ENCODE data around the gene ATP6V0E2.
A peak's percentile ranks its signal among the peaks of the same experiment; 100 is the strongest.
"Not testable (repeated sequence)": the region's sequence is repeated elsewhere in the genome, so short reads cannot be mapped to it uniquely, and the experiment has no call there.

The ATP6V0E2 gene

GRCh38 chr7:149873074-149873969, at the start of gene ATP6V0E2:
Gene ATP6V0E2, plus strand, starts transcription at chr7:149873969. Its CDS starts 97 bp downstream, at chr7:149874066.
- DNase-seq (ENCODE audit: low spot score) = peak; percentile 99

GRCh38 chr7:149824301-149824741, 49.4 kb upstream of the ATP6V0E2 start:
- DNase-seq (ENCODE audit: low spot score) = no peak

- DNase-seq (ENCODE audit: low spot score) = no peak
Observed at GRCh38 chr7:149824748-149825566, 48.8 kb upstream of the ATP6V0E2 start.

GRCh38 chr7:149825567-149826343, 48.0 kb upstream of the ATP6V0E2 start:
- no peak for DNase-seq (ENCODE audit: low spot score)

DNA sequence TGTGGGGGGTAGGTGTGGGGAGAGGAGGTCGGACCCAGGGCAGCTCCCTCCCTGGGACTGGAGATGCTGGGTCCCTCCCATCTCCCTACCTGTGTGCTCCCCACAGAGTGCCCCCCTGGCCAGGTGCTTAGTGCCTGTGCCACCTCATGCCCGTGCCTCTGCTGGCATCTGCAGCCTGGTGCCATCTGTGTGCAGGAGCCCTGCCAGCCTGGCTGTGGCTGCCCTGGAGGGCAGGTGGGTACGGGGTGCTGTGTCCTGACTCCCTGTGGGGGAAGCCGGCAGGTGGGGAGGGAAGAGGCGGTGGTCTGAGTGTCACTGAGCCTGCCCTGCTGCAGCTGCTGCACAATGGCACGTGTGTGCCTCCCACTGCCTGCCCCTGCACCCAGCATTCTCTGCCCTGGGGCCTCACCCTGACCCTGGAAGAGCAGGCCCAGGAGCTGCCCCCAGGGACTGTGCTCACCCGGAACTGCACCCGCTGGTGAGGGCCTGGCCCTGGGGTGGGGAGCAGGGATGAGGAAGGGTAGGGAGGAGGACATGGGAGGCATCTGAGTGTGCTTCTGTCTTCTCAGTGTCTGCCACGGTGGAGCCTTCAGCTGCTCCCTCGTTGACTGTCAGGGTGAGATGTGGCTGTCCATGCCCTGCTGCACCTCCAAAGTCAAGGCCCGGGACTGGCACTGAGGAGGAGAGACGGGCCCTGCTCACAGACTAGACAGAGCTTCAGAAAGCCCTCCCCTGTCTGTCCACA, 47.3 kb upstream of the ATP6V0E2 start:
- no peak for DNase-seq (ENCODE audit: low spot score)

DNA sequence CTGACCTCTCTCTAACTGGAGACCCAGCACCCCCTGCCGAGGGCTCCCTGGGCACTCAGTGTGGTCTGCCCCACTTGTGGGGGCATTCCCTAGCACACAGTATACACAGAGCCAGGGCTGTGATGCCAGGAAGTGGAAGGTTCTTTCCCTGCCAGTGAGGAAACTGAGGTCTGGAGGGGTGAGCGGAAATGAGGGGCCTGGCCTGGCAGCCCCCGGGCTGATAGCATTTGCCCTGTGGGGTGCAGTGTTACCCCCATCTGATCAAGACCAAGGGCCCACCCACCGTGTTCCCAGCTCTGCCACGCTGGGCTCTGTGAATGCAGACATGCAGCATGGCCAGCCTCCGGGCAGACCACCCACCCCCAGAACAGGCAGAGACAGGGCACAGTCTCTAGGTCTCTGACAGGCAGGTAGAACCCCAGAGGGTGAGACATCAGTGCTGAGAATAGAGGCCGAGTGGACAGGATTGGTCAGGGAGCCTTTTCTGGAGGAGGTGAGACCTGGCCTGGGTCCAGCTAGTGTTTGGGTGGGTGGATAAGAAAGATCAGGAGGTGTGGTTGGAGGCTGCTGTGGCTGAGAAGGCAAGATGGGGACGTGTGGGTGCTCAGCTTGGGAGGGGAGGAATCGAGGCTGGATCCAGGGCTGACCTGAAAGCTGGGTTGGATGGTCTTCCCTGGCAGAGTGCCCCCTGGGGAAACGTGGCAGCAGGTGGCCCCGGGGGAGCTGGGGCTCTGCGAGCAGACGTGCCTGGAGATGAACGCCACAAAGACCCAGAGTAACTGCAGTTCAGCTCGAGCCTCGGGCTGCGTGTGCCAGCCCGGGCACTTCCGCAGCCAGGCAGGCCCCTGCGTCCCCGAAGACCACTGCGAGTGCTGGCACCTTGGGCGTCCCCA, 46.4 kb upstream of the ATP6V0E2 start:
- DNase-seq (ENCODE audit: low spot score) = no peak

- no peak for DNase-seq (ENCODE audit: low spot score)
Observed at GRCh38 chr7:149828357-149829309, 45.1 kb upstream of the ATP6V0E2 start.

DNA sequence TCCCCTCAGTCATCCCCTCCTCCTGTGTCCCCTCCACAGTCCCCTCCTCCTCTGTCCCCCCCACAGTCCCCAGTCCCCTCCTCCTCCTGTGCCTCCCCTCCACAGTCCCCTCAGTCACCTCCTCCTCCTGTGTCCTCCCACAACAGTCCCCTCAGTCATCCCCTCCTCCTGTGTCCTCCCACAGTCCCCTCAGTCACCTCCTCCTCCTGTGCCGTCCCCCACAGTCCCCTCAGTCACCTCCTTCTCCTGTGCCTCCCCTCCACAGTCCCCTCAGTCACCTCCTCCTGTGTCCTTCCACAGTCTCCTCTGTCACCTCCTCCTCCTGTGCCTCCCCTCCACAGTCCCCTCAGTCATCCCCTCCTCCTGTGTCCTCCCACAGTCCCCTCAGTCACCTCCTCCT, 43.2 kb upstream of the ATP6V0E2 start:
- not testable (repeated sequence) for DNase-seq (ENCODE audit: low spot score)

DNA sequence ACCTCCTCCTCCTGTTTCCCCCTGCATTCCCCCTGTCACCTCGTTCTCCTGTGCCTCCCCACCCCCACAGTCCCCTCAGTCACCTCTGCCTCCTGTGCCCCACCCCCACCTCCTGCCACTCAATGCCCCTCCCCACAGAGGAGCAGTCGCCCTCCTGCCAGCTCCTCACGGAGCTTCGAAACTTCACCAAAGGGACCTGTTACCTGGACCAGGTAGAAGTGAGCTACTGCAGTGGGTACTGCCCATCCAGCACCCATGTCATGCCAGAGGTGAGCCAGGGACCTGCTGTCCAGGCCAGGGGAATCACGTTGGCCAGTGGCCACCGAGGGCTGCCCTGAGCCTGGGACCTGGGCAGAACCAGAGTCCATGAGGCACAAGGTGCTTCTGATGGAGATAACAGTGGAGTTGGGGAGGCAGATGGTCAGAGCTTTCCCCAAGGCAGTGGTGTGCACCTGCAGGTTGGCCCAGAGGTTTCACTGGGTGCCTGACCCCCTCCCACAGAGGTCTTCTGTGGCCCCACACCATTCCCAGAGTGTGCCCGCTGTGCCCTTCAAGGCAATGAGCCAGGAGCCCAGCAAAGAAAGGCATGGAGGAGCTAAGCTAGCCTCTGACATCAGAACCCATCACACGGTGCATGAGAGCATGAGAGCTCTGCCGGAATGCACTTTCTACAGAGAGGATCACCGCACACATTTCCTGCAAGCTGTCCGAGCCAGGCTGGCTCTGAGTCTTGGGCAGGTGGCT, 42.6 kb upstream of the ATP6V0E2 start:
- no peak for DNase-seq (ENCODE audit: low spot score)

DNA sequence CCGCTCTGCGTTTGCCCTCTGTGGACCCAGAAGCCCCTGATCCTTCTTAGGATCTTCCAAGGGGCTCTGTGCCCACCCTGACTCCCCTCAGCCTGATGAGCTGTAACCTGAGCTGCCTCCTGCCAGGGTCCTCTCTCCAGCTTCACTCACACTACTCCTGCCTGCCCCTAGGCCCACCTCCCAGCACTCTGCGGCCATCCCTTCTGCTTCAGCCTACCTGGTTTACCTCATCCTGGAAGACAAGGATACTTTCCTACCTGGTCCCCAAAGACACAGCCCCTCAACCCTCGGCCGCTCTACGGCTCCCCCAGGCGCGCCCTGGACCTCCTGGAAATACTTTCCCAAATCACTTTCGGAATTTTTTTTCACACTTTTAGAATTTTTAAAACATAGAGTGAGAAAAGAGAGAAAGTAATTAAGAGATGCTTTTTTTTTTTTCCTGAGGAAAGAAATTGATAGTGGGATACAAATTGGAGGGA, 42.0 kb upstream of the ATP6V0E2 start:
- DNase-seq (ENCODE audit: low spot score) = no peak

GRCh38 chr7:149832332-149833041, 41.3 kb upstream of the ATP6V0E2 start:
- DNase-seq (ENCODE audit: low spot score) = no peak

GRCh38 chr7:149833495-149834130, 40.2 kb upstream of the ATP6V0E2 start:
- no peak for DNase-seq (ENCODE audit: low spot score)

GRCh38 chr7:149834601-149835000, 39.2 kb upstream of the ATP6V0E2 start:
- DNase-seq (ENCODE audit: low spot score) = no peak

- no peak for DNase-seq (ENCODE audit: low spot score)
Observed at GRCh38 chr7:149836434-149836833, 37.3 kb upstream of the ATP6V0E2 start.

DNA sequence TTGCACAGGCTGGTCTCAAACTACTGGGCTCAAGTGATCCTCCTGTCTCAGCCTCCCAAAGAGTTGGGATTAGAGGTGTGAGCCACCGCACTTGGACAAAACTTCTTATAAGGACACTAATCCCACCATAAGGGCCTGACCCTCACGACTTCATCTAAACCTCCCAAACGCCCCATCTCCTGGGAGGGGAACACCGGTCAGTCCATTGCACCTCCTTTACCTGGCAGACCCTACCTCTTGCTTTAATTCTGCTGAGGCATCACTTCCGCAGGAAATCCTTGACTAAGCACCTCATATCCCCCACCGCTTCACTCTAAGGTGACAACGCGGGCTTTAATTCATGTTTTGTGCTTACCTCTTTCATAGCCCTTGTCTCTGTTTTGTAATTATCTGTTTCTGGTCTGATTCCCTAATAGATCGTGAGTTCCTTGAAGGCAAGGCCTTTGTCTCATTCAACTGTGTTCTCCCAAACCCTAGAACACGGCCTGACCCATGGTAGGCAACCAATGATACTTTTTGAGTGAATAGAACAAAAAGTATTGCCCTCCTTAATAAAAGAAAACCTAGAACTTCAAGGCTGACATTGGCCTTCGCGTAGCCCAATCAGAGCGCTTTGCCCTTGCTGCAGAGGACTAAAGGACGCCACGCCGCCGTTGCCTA, 36.1 kb upstream of the ATP6V0E2 start:
- DNase-seq (ENCODE audit: low spot score) = no peak

DNA sequence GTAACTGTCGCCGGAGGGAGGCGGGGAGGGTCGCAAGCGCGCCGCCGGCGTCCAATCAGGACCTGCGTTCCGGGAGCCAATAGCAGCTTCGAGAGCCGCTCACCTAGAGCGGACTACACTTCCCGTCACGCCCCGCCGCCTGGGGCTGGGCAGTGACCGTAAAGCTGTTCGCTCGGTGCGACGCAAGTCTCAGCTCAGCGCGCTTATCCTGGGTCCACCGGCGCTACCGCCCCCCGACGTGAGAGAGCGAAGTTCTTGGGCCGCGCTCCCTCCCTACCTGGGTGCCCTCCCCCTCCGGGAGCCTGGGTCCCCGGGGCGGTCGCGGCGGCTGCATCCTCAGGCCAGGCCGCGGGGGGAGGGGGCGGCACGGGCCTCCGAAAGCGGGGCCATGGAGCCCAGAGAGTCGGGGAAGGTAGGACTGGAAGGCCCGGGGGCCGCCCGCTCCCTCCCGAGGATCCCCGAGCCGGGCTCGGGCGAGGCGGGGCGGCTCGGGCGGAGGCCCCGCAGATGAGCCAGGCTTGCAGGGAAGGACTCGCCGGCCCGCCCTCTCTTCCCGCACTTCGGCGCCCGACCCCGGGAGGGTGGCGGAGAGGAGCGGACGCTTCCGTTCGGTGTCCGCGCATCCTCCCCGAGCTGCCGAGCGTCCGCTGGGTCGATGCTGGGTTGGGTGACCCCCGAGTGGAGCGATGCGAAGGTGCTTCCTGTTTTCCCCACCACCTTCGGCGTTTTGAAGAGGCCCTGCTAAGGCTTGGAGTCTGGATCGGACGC, 35.4 kb upstream of the ATP6V0E2 start, which contains the start of gene ZNF862:
Gene ZNF862, plus strand, starts transcription at position 152 of the 768 bp plus-strand sequence. Its CDS starts 237 bp downstream, at position 389.
- DNase-seq (ENCODE audit: low spot score) = peak; percentile 99
